Melanocyte of skin (primary cell): Measurements from ENCODE around the gene FOSL1. TPM values are rescaled to one million over a fixed set of nuclear protein-coding genes. Genes with fewer than 3 reads are reported as not detected.

Source experiments
- total RNA-seq, 2 donors: library from RNA; depleted of rRNA; stranded (reverse); fragments of >200 nt; gene quantifications; 2 replicates each; pipeline ENCODE4 v1.2.3, GENCODE V29; 2012

The FOSL1 gene
- total RNA-seq: 10 to 100 TPM in 1 of 2 donors, 1 to 10 TPM in 1; 1.4 to 39.6 TPM

GRCh38 chr11:65900125-65900898 is at the start of gene FOSL1:
Gene FOSL1, minus strand, starts transcription at chr11:65900388. Its CDS starts 49 bp downstream, at chr11:65900339.

GRCh38 chr11:65945430-65945911 is 45.3 kb upstream of the FOSL1 start, which contains the start of gene TSGA10IP:
Gene TSGA10IP, plus strand, starts transcription at chr11:65945480. Its CDS starts 196 bp downstream, at chr11:65945676.

GRCh38 chr11:65919141-65919572 is 19.0 kb upstream of the FOSL1 start, which contains the start of gene DRAP1:
Gene DRAP1, plus strand, starts transcription at chr11:65919426. Its CDS starts 76 bp downstream, at chr11:65919502.

GRCh38 chr11:65918211-65919140 is 18.3 kb upstream of the FOSL1 start, which contains the start of gene C11orf68:
Gene C11orf68, minus strand, starts transcription at chr11:65919062. Its CDS starts 31 bp downstream, at chr11:65919031.

GRCh38 chr11:65890324-65891218 is 9.6 kb downstream of the FOSL1 start, which contains the start of gene CCDC85B:
Gene CCDC85B, plus strand, starts transcription at chr11:65890673. Its CDS starts 111 bp downstream, at chr11:65890784.

GRCh38 chr11:65888163-65888814 is 11.9 kb downstream of the FOSL1 start, which contains the start of gene FIBP:
Gene FIBP, minus strand, starts transcription at chr11:65888471. Its CDS starts 53 bp downstream, at chr11:65888418.

GRCh38 chr11:65879617-65880016 is 20.6 kb downstream of the FOSL1 start, which contains the start of gene CTSW:
Gene CTSW, plus strand, starts transcription at chr11:65879837. Its CDS starts 18 bp downstream, at chr11:65879855.

GRCh38 chr11:65872586-65873317 is 27.4 kb downstream of the FOSL1 start, which contains the start of gene EFEMP2:
Gene EFEMP2, minus strand, starts transcription at chr11:65872800. Its CDS starts 446 bp downstream, at chr11:65872354.

GRCh38 chr11:65860278-65861164 is 39.7 kb downstream of the FOSL1 start, which contains the start of gene MUS81:
Gene MUS81, plus strand, starts transcription at chr11:65860433. Its CDS starts 321 bp downstream, at chr11:65860754.

GRCh38 chr11:65857853-65858680 is 42.1 kb downstream of the FOSL1 start, which contains the start of gene CFL1:
Gene CFL1, minus strand, starts transcription at chr11:65858180. Its CDS starts 81 bp downstream, at chr11:65858099.

Other genes starting within 250 kb of the FOSL1 start
- gene RELA, start 237.5 kb downstream of the FOSL1 start, total RNA-seq: 10 to 100 TPM; 27.3 to 35.8 TPM
- gene KAT5, start 188.1 kb downstream of the FOSL1 start, total RNA-seq: 10 to 100 TPM; 58.3 to 58.5 TPM
- gene RNASEH2C, start 179.6 kb downstream of the FOSL1 start, total RNA-seq: 10 to 100 TPM; 51.0 to 78.1 TPM
- gene AP5B1, start 119.4 kb downstream of the FOSL1 start, total RNA-seq: 10 to 100 TPM; 40.6 to 74.3 TPM
- gene OVOL1, start 113.3 kb downstream of the FOSL1 start, total RNA-seq: not detected
- 1 to 10 TPM in 1 of 2 donors, under 1 TPM in 1; 0.69 to 2.3 TPM for gene SNX32, start 66.4 kb downstream of the FOSL1 start, total RNA-seq
- gene CFL1, start 42.2 kb downstream of the FOSL1 start, total RNA-seq: 1,000 to 10,000 TPM; 1,026 to 1,378 TPM
- 10 to 100 TPM; 37.9 to 51.0 TPM for gene MUS81, start 40.0 kb downstream of the FOSL1 start, total RNA-seq
- 1 to 10 TPM; 4.3 to 6.5 TPM for gene EFEMP2, start 27.6 kb downstream of the FOSL1 start, total RNA-seq
- not detected for gene CTSW, start 20.6 kb downstream of the FOSL1 start, total RNA-seq
- 100 to 1,000 TPM; 126 to 165 TPM for gene FIBP, start 11.9 kb downstream of the FOSL1 start, total RNA-seq
- 10 to 100 TPM; 24.8 to 28.6 TPM for gene CCDC85B, start 9.7 kb downstream of the FOSL1 start, total RNA-seq
- gene C11orf68, start 18.7 kb upstream of the FOSL1 start, total RNA-seq: 10 to 100 TPM; 13.8 to 14.3 TPM
- gene DRAP1, start 19.0 kb upstream of the FOSL1 start, total RNA-seq: 100 to 1,000 TPM in 1 of 2 donors, 10 to 100 TPM in 1; 51.3 to 109 TPM
- gene TSGA10IP, start 45.1 kb upstream of the FOSL1 start, total RNA-seq: not detected
- 10 to 100 TPM; 27.9 to 30.3 TPM for gene SART1, start 61.3 kb upstream of the FOSL1 start, total RNA-seq
- 10 to 100 TPM; 28.6 to 52.6 TPM for gene EIF1AD, start 101.8 kb upstream of the FOSL1 start, total RNA-seq
- gene BANF1, start 102.1 kb upstream of the FOSL1 start, total RNA-seq: 10 to 100 TPM; 10.3 to 27.6 TPM
- not detected for gene CST6, start 111.6 kb upstream of the FOSL1 start, total RNA-seq
- not detected for gene CATSPER1, start 126.1 kb upstream of the FOSL1 start, total RNA-seq
- gene GAL3ST3, start 148.8 kb upstream of the FOSL1 start, total RNA-seq: not detected
- gene SF3B2, start 152.0 kb upstream of the FOSL1 start, total RNA-seq: 100 to 1,000 TPM; 173 to 199 TPM
- gene PACS1, start 169.9 kb upstream of the FOSL1 start, total RNA-seq: 10 to 100 TPM; 18.2 to 22.6 TPM